ENCODE results near the gene BCAS4. TPM values are rescaled to one million over a fixed set of nuclear protein-coding genes. Genes with fewer than 3 reads are reported as not detected.
"Not testable (repeated sequence)": the region's sequence is repeated elsewhere in the genome, so short reads cannot be mapped to it uniquely, and the experiment has no call there.

The BCAS4 gene
- total and polyA plus RNA-seq, 3 experiments from 2014 or later, result 23.3 to 29.3 (median 25.0) TPM

DNA sequence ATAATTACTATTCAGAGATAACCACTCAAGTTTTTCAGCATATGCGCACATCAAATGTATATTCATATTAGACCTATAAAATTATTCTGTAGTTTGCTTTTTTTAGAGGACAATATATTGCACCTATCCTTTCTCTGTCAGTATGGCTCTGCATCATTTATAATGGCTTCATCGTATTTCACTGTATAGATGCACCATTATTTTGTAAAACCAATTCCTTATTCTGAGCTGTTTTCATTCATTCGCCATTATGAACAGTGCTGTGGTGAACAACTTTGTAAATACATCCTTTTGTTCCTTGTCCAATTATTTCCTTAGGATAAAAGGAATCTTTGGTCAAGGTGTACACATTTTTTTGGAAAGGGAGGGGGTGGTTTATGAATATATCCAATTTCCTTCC lies 29.2 kb upstream of the BCAS4 start:
- H3K4me1 ChIP-seq (ENCODE audit: insufficient read depth, low read length), result no peaks in the 10 kb centered on the region
- no peaks in the 10 kb centered on the region for H3K4me1 Mint-ChIP-seq
- peaks cover 12 to 19% of the 10 kb centered on the region in 2 donors for H3K27me3 Mint-ChIP-seq
- ChIA-PET CTCF (interaction anchor here (1.9 kb wide), 1 partner anchor 29 kb away, joined by 4 read pairs; the partner anchor contains the start of gene BCAS4), POLR2A (no interaction called here)
- H3K4me3 ChIP-seq (ENCODE audit: low read length), result no peak overlapping the region
- no peak overlapping the region for H3K27ac Mint-ChIP-seq
- H3K9me3 ChIP-seq (ENCODE audit: low read length), result no peaks in the 10 kb centered on the region
- no peak for DNase-seq
- no peaks in the 10 kb centered on the region for H3K36me3 Mint-ChIP-seq
- H3K36me3 ChIP-seq (ENCODE audit: insufficient read depth, low read length), result no peaks in the 10 kb centered on the region
- no peaks in the 10 kb centered on the region for H3K9me3 Mint-ChIP-seq
- no peaks in the 10 kb centered on the region for H3K27me3 ChIP-seq (ENCODE audit: insufficient read depth, low read length, poor library complexity, severe bottlenecking)
- no peak overlapping the region for H3K4me3 Mint-ChIP-seq
- no peak overlapping the region for H3K27ac ChIP-seq (ENCODE audit: low read depth, low read length)

DNA sequence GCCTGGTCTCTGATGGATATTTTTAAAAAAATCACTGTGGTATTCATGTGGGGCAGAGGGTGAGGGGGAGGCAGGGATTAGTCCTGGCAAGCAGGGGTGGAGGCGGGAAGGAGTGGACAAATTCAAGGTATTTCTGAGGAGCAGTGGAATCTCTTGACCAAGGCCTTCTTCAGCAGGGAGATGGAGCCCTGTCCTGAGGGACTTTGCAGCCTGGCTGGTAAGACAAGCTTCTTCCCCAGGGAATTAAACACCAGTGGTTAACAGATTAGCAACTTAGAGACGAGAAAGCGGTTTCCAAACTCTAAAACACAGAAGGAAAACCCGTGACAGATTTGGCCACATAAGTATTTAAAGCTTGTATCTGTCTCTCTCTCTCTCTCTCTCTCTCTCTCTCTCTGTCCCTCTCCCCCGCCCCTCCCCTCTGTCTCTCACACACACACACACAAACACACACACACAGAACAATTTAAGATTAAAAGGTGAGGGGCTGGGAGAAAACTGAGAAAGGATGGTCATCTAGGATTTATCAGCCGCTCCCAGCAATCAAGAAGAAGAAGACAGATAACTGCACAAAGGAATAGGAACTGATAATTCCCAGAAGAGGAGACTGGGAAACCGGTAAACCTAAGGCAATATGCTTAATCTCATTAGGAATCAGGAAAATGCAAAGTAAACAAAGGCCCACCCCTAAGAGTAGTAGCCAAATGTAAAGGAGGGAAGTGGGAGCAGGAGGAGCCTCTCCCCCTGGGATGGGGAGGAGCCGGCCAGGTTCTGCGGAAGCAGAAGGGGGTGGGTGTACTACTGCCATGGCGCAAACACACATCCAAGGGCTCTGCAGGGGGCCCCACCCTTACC lies 27.7 kb upstream of the BCAS4 start:
- CTCF ChIA-PET; H3K36me3 ChIP-seq (ENCODE audit: insufficient read depth, low read length); H3K4me3 Mint-ChIP-seq; H3K36me3 Mint-ChIP-seq; DNase-seq; H3K4me1 Mint-ChIP-seq; H3K27me3 ChIP-seq (ENCODE audit: insufficient read depth, low read length, poor library complexity, severe bottlenecking); H3K9me3 Mint-ChIP-seq; POLR2A ChIA-PET; H3K27ac ChIP-seq (ENCODE audit: low read depth, low read length); H3K9me3 ChIP-seq (ENCODE audit: low read length); H3K4me1 ChIP-seq (ENCODE audit: insufficient read depth, low read length); H3K4me3 ChIP-seq (ENCODE audit: low read length): not testable (repeated sequence)
- peak overlapping the region in 1 of 8 donors; percentile 34 for H3K27ac Mint-ChIP-seq
- H3K27me3 Mint-ChIP-seq, result peaks cover 12 to 19% of the 10 kb centered on the region in 2 donors

DNA sequence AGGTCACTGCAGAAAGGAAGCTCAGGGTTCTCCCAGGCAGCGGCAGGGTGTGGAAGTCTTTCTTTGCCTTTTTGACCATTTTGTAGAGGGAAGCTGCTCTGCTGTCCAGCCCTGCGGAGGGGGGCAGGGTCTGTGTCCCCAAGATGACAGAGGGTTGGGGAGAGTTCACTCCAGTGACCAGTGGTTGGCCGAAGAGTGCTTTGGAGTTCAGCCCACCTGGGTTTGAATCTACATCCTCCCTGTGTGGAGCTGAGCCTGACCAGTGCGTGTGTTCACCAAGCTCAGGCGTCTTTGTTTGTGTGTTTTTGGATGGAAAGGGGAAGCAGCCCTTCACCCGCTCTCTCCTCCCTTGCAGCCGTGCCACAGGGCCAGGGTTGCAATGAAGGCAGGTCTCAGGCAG lies 25.9 kb upstream of the BCAS4 start:
- H3K27me3 ChIP-seq (ENCODE audit: insufficient read depth, low read length, poor library complexity, severe bottlenecking); H3K4me1 Mint-ChIP-seq; H3K36me3 Mint-ChIP-seq; H3K27ac ChIP-seq (ENCODE audit: low read depth, low read length); H3K36me3 ChIP-seq (ENCODE audit: insufficient read depth, low read length); H3K27ac Mint-ChIP-seq; H3K9me3 Mint-ChIP-seq; H3K4me3 Mint-ChIP-seq; H3K9me3 ChIP-seq (ENCODE audit: low read length); H3K4me1 ChIP-seq (ENCODE audit: insufficient read depth, low read length); DNase-seq; H3K4me3 ChIP-seq (ENCODE audit: low read length); POLR2A ChIA-PET: not testable (repeated sequence)
- H3K27me3 Mint-ChIP-seq, result peaks cover 14 to 19% of the 10 kb centered on the region in 2 donors
- CTCF ChIA-PET, result interaction anchor here (0.6 kb wide), 1 partner anchor 251 kb away, joined by 4 read pairs; no protein-coding TSS in a partner anchor

DNA sequence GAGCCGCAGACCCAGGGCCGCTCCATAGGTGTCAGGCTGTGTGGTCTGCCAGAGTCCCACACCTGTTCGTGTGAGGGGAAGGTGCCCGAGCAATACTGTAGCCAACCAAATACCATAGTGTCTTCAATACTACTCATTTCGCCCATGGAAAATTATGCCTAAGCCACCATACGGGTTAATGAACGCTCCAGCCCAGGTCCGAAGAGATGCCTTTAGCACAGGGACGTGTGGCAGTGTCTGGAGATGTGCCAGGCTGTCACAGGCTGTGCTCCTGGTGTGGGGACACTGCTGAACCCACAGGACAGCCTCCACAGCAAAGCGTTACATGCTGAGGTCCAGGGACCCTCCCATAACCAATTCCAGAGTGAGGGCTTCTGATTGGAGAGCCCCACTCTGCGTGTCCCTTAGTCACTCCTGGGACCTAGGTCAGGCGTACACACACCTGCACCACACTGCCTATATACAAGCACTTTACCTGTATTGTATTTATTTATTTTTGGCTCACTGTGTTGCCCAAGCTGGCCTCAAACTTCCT lies 25.2 kb upstream of the BCAS4 start:
- H3K4me1 ChIP-seq (ENCODE audit: insufficient read depth, low read length); H3K27ac ChIP-seq (ENCODE audit: low read depth, low read length); H3K36me3 Mint-ChIP-seq; H3K36me3 ChIP-seq (ENCODE audit: insufficient read depth, low read length); H3K27ac Mint-ChIP-seq; CTCF ChIA-PET; H3K4me1 Mint-ChIP-seq; DNase-seq; H3K9me3 Mint-ChIP-seq; POLR2A ChIA-PET; H3K27me3 ChIP-seq (ENCODE audit: insufficient read depth, low read length, poor library complexity, severe bottlenecking); H3K4me3 ChIP-seq (ENCODE audit: low read length); H3K4me3 Mint-ChIP-seq; H3K9me3 ChIP-seq (ENCODE audit: low read length): not testable (repeated sequence)
- H3K27me3 Mint-ChIP-seq, result peaks cover 14 to 17% of the 10 kb centered on the region in 2 donors

DNA sequence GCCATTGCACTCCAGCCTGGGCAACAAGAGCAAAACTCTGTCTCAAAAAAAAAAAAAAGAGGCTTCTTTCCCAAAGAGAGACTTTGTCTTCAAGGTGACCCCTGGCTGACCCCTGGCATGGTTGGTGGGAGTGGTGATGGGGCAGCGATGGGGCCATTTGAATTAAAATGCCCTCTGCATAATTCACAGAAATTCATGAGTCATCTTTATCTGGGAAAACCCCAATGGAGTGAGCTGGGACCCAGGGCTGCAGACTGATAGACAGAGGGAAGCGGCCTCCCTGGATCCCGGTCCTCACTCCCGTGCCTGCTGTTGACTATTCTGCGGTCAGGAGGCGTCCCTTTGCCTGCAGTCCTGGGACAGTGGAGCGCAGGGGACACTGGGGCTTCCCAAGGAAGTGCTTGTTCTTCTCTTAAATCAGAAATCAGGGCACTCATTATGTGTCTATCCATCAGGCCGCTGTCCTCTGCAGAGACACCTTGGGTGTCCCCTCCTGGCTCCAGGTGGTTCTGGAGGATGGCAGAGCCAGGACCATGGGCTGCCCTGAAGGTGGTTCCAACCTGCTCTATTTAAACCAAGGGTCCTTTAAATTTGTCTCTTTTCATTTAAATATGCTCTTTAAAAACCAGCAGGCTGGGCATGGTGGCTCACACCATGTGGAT lies 23.3 kb upstream of the BCAS4 start:
- H3K27ac Mint-ChIP-seq, POLR2A ChIA-PET, CTCF ChIA-PET: not testable (repeated sequence)

DNA sequence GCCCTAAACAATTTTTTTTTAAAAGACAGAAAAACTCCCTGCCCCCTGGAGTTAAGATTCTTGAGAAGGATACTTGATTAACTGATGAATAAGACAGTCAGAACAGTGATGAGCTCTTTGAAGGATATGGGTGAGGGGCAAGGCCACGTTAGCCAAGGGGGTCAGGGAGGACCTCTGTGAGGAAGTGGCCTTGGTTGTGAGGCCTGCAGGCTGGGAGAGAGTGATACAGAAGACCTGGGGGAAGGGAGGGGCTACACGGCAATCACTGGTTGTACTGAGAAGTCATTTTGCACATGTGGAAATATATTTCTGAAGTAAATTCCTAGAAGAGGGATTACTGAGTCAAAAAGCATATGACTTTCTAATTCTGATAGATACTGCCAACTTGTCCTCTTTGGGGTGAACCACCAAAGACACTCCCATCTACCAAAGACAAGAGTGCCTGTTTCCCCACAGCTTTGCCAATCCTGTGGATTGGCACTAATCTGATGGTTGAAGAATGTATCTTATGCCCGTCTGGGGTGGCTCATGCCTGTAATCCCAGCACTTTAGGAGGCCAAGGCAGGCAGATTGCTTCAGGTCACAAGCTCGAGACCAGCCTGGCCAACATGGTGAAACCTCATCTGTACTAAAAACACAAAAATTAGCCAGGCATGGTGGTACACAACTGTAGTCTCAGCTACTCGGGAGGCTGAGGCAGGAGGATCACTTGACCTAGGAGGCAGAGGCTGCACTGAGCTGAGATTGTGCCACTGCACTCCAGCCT lies 22.3 kb upstream of the BCAS4 start:
- ChIA-PET POLR2A (interaction anchor here (0.6 kb wide), 2 partner anchors 73 to 321 kb away, joined by 3 to 5 read pairs; no protein-coding TSS in a partner anchor), CTCF (no interaction called here)
- H3K9me3 Mint-ChIP-seq, result no peaks in the 10 kb centered on the region
- peak overlapping the region in 1 of 8 donors; percentile 17 for H3K27ac Mint-ChIP-seq
- Histone ChIP-seq H3K9me3 (ENCODE audit: low read length) (no peaks in the 10 kb centered on the region), H3K27ac (ENCODE audit: low read depth, low read length) (no peak overlapping the region), H3K4me1 (ENCODE audit: insufficient read depth, low read length) (no peaks in the 10 kb centered on the region), H3K4me3 (ENCODE audit: low read length) (no peak overlapping the region), H3K36me3 (ENCODE audit: insufficient read depth, low read length) (no peaks in the 10 kb centered on the region), H3K27me3 (ENCODE audit: insufficient read depth, low read length, poor library complexity, severe bottlenecking) (no peaks in the 10 kb centered on the region)
- no peaks in the 10 kb centered on the region for H3K36me3 Mint-ChIP-seq
- H3K27me3 Mint-ChIP-seq, result peaks cover 5 to 8% of the 10 kb centered on the region in 2 donors
- H3K4me1 Mint-ChIP-seq, result no peaks in the 10 kb centered on the region
- no peak overlapping the region for H3K4me3 Mint-ChIP-seq
- DNase-seq, result no peak

More for the DNA sequence above, 23.3 kb upstream of the BCAS4 start:
- H3K36me3 Mint-ChIP-seq; H3K27me3 ChIP-seq (ENCODE audit: insufficient read depth, low read length, poor library complexity, severe bottlenecking); H3K4me3 Mint-ChIP-seq; H3K9me3 ChIP-seq (ENCODE audit: low read length); DNase-seq; H3K9me3 Mint-ChIP-seq; H3K4me1 ChIP-seq (ENCODE audit: insufficient read depth, low read length); H3K4me3 ChIP-seq (ENCODE audit: low read length); H3K4me1 Mint-ChIP-seq; H3K27ac ChIP-seq (ENCODE audit: low read depth, low read length); H3K36me3 ChIP-seq (ENCODE audit: insufficient read depth, low read length): not testable (repeated sequence)
- peaks cover 11 to 14% of the 10 kb centered on the region in 2 donors for H3K27me3 Mint-ChIP-seq

DNA sequence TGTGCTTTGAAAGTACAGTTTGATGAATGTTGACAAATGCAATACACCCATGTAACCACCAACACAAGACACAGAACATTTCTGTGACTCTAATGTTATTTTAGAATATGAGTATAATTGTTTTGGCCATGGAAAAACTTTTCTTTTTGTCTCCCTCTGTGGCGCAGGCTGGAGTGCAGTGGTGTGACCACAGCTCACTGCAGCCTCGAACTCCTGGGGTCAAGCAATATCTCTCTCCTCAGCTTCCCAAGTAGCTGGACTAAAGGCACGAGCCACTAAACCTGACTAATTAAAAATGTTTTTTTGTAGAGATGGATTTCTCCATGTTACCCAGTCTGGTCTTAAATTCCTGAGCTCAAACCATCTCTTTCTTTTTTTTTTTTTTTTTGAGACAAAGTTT lies 20.3 kb upstream of the BCAS4 start:
- Histone ChIP-seq H3K27me3 (ENCODE audit: insufficient read depth, low read length, poor library complexity, severe bottlenecking) (no peaks in the 10 kb centered on the region), H3K4me3 (ENCODE audit: low read length) (no peak overlapping the region), H3K9me3 (ENCODE audit: low read length) (no peaks in the 10 kb centered on the region), H3K4me1 (ENCODE audit: insufficient read depth, low read length) (no peaks in the 10 kb centered on the region), H3K36me3 (ENCODE audit: insufficient read depth, low read length) (no peaks in the 10 kb centered on the region), H3K27ac (ENCODE audit: low read depth, low read length) (no peak overlapping the region)
- POLR2A ChIA-PET, result no interaction called here
- no peaks in the 10 kb centered on the region for H3K4me1 Mint-ChIP-seq
- no peaks in the 10 kb centered on the region for H3K36me3 Mint-ChIP-seq
- no peaks in the 10 kb centered on the region for H3K9me3 Mint-ChIP-seq
- peaks cover 2 to 5% of the 10 kb centered on the region in 2 donors for H3K27me3 Mint-ChIP-seq
- no peak for DNase-seq
- H3K4me3 Mint-ChIP-seq, result no peak overlapping the region
- H3K27ac Mint-ChIP-seq, result no peak overlapping the region
- CTCF ChIA-PET, result interaction anchor here (0.7 kb wide), 1 partner anchor 501 kb away, joined by 3 read pairs; no protein-coding TSS in a partner anchor

Data from CD8-positive, alpha-beta memory T cell (primary cell).